Neural cell (in vitro differentiated cells): ENCODE measurements around the gene HOXB4.

ENCODE experiments used
- CTCF ChIP-seq: fragments of 450-650 bp; IDR thresholded peaks from 2 replicates; pipeline ENCODE4 v1.5.1; 2014; ENCODE audit warnings: antibody characterized with exemption, mild to moderate bottlenecking, moderate library complexity; ENCODE audit not compliant: poor library complexity, severe bottlenecking
- EP300 ChIP-seq: fragments of 450-650 bp; conservative IDR thresholded peaks from 2 replicates; pipeline ENCODE4 v1.6.1; 2014; ENCODE audit warnings: antibody characterized with exemption, mild to moderate bottlenecking, moderate library complexity; ENCODE audit not compliant: poor library complexity, severe bottlenecking
- EZH2 ChIP-seq: fragments of 200-600, 300-800 bp; shearing (Covaris generic), sonication (generic); IDR thresholded peaks from 2 replicates; pipeline ENCODE4 v1.6.1; 2014; ENCODE audit warnings: antibody characterized with exemption, low read length, borderline replicate concordance, mild to moderate bottlenecking; ENCODE audit not compliant: insufficient read depth, poor library complexity, severe bottlenecking
- RAD21 ChIP-seq: fragments of 450-650 bp; conservative IDR thresholded peaks from 2 replicates; pipeline ENCODE4 v1.6.1; 2014; ENCODE audit warnings: antibody characterized with exemption, mild to moderate bottlenecking, moderate library complexity

- TF ChIP-seq EP300 (no peak), RAD21 (no peak), EZH2 (no peak), CTCF (no peak)
Observed at GRCh38 chr17:48582750-48583069, 4.6 kb upstream of the HOXB4 start.
